GM12878 (cell line): ENCODE results near the gene CDC20B. TPM values are rescaled to one million over a fixed set of nuclear protein-coding genes. Genes with fewer than 3 reads are reported as not detected.

Source experiments
- CHD1 ChIP-seq: IDR thresholded peaks from 2 replicates; pipeline ENCODE4 v1.6.1; 2012; ENCODE audit warnings: low read depth, low read length, improper control_type of control experiment
- ESRRA ChIP-seq: IDR thresholded peaks from 2 replicates; pipeline ENCODE4 v1.6.1; 2012; ENCODE audit warnings: mild to moderate bottlenecking, low read length, improper control_type of control experiment
- KLF5 ChIP-seq: fragments of 450-650 bp; IDR thresholded peaks from 2 replicates; pipeline ENCODE4 v1.6.1; 2014; ENCODE audit warnings: mild to moderate bottlenecking; ENCODE audit not compliant: partially characterized antibody
- NBN ChIP-seq: fragments of 450-650 bp; IDR thresholded peaks from 2 replicates; pipeline ENCODE4 v1.6.1; 2016
- NR2C1 ChIP-seq: fragments of 450-650 bp; IDR thresholded peaks from 2 replicates; pipeline ENCODE4 v1.6.1; 2017; ENCODE audit warnings: antibody characterized with exemption, mild to moderate bottlenecking, moderate library complexity
- PAX8 ChIP-seq: fragments of 450-650 bp; IDR thresholded peaks from 2 replicates; pipeline ENCODE4 v1.6.1; 2017; ENCODE audit warnings: mild to moderate bottlenecking, moderate library complexity
- PML ChIP-seq: IDR thresholded peaks from 2 replicates; pipeline ENCODE4 v1.6.1; 2012; ENCODE audit warnings: low read length, inconsistent platforms
- RCOR1 ChIP-seq: conservative IDR thresholded peaks from 2 replicates; pipeline ENCODE4 v1.6.1; 2012; ENCODE audit warnings: low read depth, low read length, improper control_type of control experiment
- RELA ChIP-seq: fragments of 450-650 bp; IDR thresholded peaks from 2 replicates; pipeline ENCODE4 v1.8.0; 2014; ENCODE audit warnings: borderline replicate concordance; ENCODE audit not compliant: partially characterized antibody
- RUNX3 ChIP-seq: IDR thresholded peaks from 2 replicates; pipeline ENCODE4 v1.6.1; 2012; ENCODE audit warnings: low read length, inconsistent platforms
- SMAD5 ChIP-seq: IDR thresholded peaks from 2 replicates; pipeline ENCODE4 v1.6.1; 2016; ENCODE audit warnings: antibody characterized with exemption, low read depth
- SMC3 ChIP-seq: IDR thresholded peaks from 2 replicates; pipeline ENCODE4 v1.6.1; 2011; ENCODE audit warnings: low read length, improper control_type of control experiment, borderline replicate concordance
- SPI1 ChIP-seq: IDR thresholded peaks from 2 replicates; pipeline ENCODE4 v1.6.1; 2011; ENCODE audit warnings: low read depth, mild to moderate bottlenecking, low read length, moderate library complexity, borderline replicate concordance; ENCODE audit not compliant: insufficient read depth
- SRF ChIP-seq, 2 experiments: IDR thresholded peaks; 2 replicates each; pipeline ENCODE4 v1.6.1; 2011; ENCODE audit warnings: low read depth in 2 of 2, low read length in 2 of 2, mild to moderate bottlenecking in 1 of 2, moderate library complexity in 1 of 2
- SUPT20H ChIP-seq: IDR thresholded peaks from 2 replicates; pipeline ENCODE4 v1.6.1; 2011; ENCODE audit warnings: low read depth, mild to moderate bottlenecking, low read length, moderate library complexity, borderline replicate concordance; ENCODE audit not compliant: control insufficient read depth
- TARDBP ChIP-seq: IDR thresholded peaks from 2 replicates; pipeline ENCODE4 v1.6.1; 2016; ENCODE audit warnings: borderline replicate concordance
- YY1 ChIP-seq: IDR thresholded peaks from 2 replicates; pipeline ENCODE4 v1.6.1; 2011; ENCODE audit warnings: low read depth, mild to moderate bottlenecking, low read length
- ZBED1 ChIP-seq: IDR thresholded peaks from 2 replicates; pipeline ENCODE4 v1.6.1; 2016; ENCODE audit warnings: borderline replicate concordance
- ZNF217 ChIP-seq: fragments of 450-650 bp; IDR thresholded peaks from 2 replicates; pipeline ENCODE4 v1.6.1; 2017; ENCODE audit warnings: antibody characterized with exemption, mild to moderate bottlenecking
- ZZZ3 ChIP-seq: IDR thresholded peaks from 2 replicates; pipeline ENCODE4 v1.6.1; 2011; ENCODE audit warnings: low read depth; ENCODE audit not compliant: control insufficient read depth, insufficient read length
- polyA plus RNA-seq, 11 experiments: library from polyadenylated mRNA; depleted of rRNA in 4 of 11; unstranded in 6 of 11; stranded (reverse) in 5 of 11; fragments of >200 nt; fragmentation: Nextera tagmentation in 4 of 11; fragmentation: Illumina TruSeq in 1 of 11; extraction: Ambion mirVana in 4 of 11; extraction: Trizol in 1 of 11; gene quantifications; 1 replicate in 1 of 11; 2 replicates in 10 of 11; pipeline versions ENCODE4 v1.2.1 to v1.2.3, GENCODE V29; 2011 to 2016; ENCODE audit warnings: inconsistent platforms in 2 of 11, missing spikeins in 2 of 11, low read depth in 1 of 11
- total RNA-seq, 4 experiments: library from RNA; depleted of rRNA in 3 of 4; stranded (reverse); fragments of >200 nt in 3 of 4; fragmentation: Illumina TruSeq in 1 of 4; extraction: Trizol in 1 of 4; gene quantifications; 2 replicates each; pipeline versions ENCODE4 v1.2.1 to v1.2.3, GENCODE V29; 2013 to 2021
- TF ChIP-seq, protein P1 (sequence below): fragments of 450-650 bp; IDR thresholded peaks from 2 replicates; pipeline ENCODE4 v1.6.1; 2018; ENCODE audit warnings: borderline replicate concordance, mild to moderate bottlenecking; ENCODE audit not compliant: partially characterized antibody
- TF ChIP-seq, protein P2 (sequence below): IDR thresholded peaks from 2 replicates; pipeline ENCODE4 v1.6.1; 2011; ENCODE audit warnings: low read depth, low read length, improper control_type of control experiment, borderline replicate concordance
- TF ChIP-seq, protein P3 (sequence below): IDR thresholded peaks from 2 replicates; pipeline ENCODE4 v1.6.1; 2012; ENCODE audit warnings: low read length, inconsistent platforms
- TF ChIP-seq, protein P4 (sequence below): fragments of 450-650 bp; conservative IDR thresholded peaks from 2 replicates; pipeline ENCODE4 v1.6.1; 2017; ENCODE audit warnings: mild to moderate bottlenecking, moderate library complexity

Gene CDC20B
- total and polyA plus RNA-seq, 10 of the 15 experiments (the other 5 are each of a cell fraction or from before 2014, with no cell fraction given): 0.05 to 0.11 TPM; not detected in 8

DNA sequence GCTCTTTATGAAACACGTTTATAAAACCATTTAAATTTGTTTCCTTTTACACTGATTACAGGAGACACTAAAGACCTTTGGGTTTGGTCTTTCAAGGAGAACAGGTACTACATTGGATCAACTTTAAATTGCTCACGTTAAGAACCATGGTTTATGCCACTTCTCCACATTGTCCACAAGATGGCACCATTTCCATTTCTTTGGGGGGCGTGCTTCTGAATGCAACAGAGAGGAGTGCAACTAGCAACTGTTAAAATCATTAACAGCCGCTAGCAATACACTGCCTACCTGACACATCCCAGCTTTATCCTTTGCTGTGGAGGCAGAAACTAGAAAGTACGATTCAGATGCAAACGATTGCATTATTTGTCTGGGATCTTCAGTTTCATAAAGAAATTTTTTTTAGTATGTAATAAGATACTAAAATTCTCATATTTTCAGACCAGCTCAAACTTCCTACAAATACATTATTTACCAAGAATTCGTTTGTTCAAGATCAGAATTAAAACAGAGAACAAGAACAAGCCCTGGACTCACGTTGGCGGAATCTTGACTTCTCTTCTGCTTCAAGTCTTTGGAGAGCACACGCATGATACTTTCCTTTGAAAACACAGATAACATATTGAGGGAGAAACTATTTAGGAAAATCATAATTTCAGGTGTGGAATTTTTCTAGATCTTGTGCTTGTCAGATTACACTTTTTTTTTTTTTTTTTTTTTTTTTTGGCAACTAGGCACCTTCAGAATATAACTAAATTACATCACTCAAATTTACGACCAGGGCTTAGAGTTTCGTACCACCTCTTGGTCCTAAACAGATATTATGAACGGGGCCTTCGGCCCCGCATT lies 702 bp downstream of the CDC20B start (continued):
- TF ChIP-seq, protein P1, sequence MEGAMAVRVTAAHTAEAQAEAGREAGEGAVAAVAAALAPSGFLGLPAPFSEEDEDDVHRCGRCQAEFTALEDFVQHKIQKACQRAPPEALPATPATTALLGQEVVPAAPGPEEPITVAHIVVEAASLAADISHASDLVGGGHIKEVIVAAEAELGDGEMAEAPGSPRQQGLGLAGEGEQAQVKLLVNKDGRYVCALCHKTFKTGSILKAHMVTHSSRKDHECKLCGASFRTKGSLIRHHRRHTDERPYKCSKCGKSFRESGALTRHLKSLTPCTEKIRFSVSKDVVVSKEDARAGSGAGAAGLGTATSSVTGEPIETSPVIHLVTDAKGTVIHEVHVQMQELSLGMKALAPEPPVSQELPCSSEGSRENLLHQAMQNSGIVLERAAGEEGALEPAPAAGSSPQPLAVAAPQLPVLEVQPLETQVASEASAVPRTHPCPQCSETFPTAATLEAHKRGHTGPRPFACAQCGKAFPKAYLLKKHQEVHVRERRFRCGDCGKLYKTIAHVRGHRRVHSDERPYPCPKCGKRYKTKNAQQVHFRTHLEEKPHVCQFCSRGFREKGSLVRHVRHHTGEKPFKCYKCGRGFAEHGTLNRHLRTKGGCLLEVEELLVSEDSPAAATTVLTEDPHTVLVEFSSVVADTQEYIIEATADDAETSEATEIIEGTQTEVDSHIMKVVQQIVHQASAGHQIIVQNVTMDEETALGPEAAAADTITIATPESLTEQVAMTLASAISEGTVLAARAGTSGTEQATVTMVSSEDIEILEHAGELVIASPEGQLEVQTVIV: no peak
- TF ChIP-seq, protein P2, sequence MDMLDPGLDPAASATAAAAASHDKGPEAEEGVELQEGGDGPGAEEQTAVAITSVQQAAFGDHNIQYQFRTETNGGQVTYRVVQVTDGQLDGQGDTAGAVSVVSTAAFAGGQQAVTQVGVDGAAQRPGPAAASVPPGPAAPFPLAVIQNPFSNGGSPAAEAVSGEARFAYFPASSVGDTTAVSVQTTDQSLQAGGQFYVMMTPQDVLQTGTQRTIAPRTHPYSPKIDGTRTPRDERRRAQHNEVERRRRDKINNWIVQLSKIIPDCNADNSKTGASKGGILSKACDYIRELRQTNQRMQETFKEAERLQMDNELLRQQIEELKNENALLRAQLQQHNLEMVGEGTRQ: no peak
- TF ChIP-seq ESRRA (no peak), RUNX3 (no peak), CHD1 (no peak), ZBED1 (no peak), SMAD5 (no peak), KLF5 (no peak), TARDBP (no peak), NR2C1 (no peak), SMC3 (peak; percentile 80), RCOR1 (no peak), PAX8 (no peak), RELA (no peak), SPI1 (no peak), SRF (IDR thresholded peaks at IDR 0.05; ENCODE audit: low read depth in 2 of 2, low read length in 2 of 2) (no peak), ZZZ3 (no peak), ZNF217 (no peak), PML (no peak), NBN (no peak), YY1 (no peak), SUPT20H (no peak)
- TF ChIP-seq, protein P3, sequence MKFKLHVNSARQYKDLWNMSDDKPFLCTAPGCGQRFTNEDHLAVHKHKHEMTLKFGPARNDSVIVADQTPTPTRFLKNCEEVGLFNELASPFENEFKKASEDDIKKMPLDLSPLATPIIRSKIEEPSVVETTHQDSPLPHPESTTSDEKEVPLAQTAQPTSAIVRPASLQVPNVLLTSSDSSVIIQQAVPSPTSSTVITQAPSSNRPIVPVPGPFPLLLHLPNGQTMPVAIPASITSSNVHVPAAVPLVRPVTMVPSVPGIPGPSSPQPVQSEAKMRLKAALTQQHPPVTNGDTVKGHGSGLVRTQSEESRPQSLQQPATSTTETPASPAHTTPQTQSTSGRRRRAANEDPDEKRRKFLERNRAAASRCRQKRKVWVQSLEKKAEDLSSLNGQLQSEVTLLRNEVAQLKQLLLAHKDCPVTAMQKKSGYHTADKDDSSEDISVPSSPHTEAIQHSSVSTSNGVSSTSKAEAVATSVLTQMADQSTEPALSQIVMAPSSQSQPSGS: no peak
- TF ChIP-seq, protein P4, sequence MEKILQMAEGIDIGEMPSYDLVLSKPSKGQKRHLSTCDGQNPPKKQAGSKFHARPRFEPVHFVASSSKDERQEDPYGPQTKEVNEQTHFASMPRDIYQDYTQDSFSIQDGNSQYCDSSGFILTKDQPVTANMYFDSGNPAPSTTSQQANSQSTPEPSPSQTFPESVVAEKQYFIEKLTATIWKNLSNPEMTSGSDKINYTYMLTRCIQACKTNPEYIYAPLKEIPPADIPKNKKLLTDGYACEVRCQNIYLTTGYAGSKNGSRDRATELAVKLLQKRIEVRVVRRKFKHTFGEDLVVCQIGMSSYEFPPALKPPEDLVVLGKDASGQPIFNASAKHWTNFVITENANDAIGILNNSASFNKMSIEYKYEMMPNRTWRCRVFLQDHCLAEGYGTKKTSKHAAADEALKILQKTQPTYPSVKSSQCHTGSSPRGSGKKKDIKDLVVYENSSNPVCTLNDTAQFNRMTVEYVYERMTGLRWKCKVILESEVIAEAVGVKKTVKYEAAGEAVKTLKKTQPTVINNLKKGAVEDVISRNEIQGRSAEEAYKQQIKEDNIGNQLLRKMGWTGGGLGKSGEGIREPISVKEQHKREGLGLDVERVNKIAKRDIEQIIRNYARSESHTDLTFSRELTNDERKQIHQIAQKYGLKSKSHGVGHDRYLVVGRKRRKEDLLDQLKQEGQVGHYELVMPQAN: no peak
